Body of pancreas (tissue), 4 donors: Measurements from ENCODE around the gene VGLL4.

Experiments
- POLR2A ChIP-seq, 3 donors: fragments of 450-650 bp; IDR thresholded peaks; one replicate each; pipeline ENCODE4 v1.6.1; 2016; ENCODE audit warnings: antibody characterized with exemption in 3 of 3, mild to moderate bottlenecking in 2 of 3
- TF ChIP-seq, protein P1 (sequence below), 7 experiments: fragments of 450-650 bp in 4 of 7; fragments of 200-600 bp in 3 of 7; sonication (generic) in 3 of 7; IDR thresholded peaks; one replicate each; pipeline ENCODE4 v1.5.1; 2016 to 2019; ENCODE audit warnings: antibody characterized with exemption in 7 of 7

DNA sequence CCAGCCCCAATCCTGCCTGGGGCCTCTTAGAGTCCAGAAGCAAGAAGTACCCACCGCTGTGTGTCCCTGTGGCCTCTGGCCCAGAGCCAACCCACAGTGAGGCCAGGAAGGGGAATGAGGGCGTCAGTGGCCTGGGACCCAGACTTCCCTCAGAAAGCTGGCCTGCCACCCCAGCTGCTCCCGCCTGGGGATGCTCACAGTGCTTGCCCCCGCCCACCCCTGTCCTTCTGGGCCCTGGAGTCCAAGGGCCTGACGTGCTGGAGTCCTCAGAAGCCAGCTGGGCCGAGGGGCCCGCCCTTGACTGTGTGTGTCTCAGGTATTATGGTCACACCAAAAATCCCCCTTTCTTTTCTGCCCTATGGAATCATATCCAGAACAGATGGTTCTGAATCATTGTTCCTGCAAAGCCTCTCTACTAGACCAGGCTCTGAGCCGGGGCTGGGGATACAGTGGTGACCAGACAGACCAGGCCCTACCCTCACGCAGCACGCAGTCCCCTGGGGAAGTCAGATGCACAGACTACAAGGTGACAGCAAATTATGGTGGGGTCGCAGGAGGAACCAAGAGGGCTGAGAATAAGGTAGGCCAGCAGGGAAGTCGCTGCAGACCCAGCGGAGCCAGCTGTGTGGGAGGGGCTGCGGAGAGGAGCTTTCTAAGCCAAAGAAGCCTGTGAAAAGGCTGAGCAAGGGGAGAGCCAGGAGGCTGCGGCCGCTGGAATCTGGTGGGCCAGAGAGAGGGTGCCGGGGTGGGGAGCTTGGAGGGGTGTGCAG, 99.1 kb downstream of the VGLL4 start:
- TF ChIP-seq, protein P1, sequence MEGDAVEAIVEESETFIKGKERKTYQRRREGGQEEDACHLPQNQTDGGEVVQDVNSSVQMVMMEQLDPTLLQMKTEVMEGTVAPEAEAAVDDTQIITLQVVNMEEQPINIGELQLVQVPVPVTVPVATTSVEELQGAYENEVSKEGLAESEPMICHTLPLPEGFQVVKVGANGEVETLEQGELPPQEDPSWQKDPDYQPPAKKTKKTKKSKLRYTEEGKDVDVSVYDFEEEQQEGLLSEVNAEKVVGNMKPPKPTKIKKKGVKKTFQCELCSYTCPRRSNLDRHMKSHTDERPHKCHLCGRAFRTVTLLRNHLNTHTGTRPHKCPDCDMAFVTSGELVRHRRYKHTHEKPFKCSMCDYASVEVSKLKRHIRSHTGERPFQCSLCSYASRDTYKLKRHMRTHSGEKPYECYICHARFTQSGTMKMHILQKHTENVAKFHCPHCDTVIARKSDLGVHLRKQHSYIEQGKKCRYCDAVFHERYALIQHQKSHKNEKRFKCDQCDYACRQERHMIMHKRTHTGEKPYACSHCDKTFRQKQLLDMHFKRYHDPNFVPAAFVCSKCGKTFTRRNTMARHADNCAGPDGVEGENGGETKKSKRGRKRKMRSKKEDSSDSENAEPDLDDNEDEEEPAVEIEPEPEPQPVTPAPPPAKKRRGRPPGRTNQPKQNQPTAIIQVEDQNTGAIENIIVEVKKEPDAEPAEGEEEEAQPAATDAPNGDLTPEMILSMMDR (IDR thresholded peaks at IDR 0.05): no peak
- TF ChIP-seq POLR2A (IDR thresholded peaks at IDR 0.05): no peak
